DND-41 (cell line): Measurements from ENCODE around the gene GPC5.

Experiments used
- ATAC-seq: fragments of 200-7000 bp; cut with Tn5 transposase; 3 replicates; pipeline ENCODE4 v1.9.1; 2021; ENCODE audit warnings: low read depth; ENCODE audit not compliant: insufficient read depth
- DNase-seq: peaks from one replicate; pipeline ENCODE4 v3.0.0-alpha.2; 2020
- H2AFZ ChIP-seq: 2 replicates; pipeline ENCODE4 v1.6.0; 2012; ENCODE audit warnings: low read depth, low read length
- H3K27ac ChIP-seq: 2 replicates; pipeline ENCODE4 v1.5.1; 2012; ENCODE audit warnings: low read length, inconsistent platforms
- H3K27me3 ChIP-seq: fragments of 200-600 bp; sonication (generic); 2 replicates; pipeline ENCODE4 v1.6.0; 2012; ENCODE audit warnings: low read length, mild to moderate bottlenecking, inconsistent platforms; ENCODE audit not compliant: insufficient read depth, poor library complexity
- H3K36me3 ChIP-seq: 2 replicates; pipeline ENCODE4 v1.5.1; 2012; ENCODE audit warnings: low read length, inconsistent platforms; ENCODE audit not compliant: insufficient read depth
- H3K4me1 ChIP-seq: 2 replicates; pipeline ENCODE4 v1.5.1; 2012; ENCODE audit warnings: mild to moderate bottlenecking, low read length; ENCODE audit not compliant: insufficient read depth
- H3K4me2 ChIP-seq: 2 replicates; pipeline ENCODE4 v1.6.0; 2012; ENCODE audit warnings: mild to moderate bottlenecking, moderate library complexity, low read length, inconsistent platforms; ENCODE audit not compliant: insufficient read depth
- H3K4me3 ChIP-seq, 2 experiments: fragments of 200-600 bp in 1 of 2; shearing (Covaris generic) in 1 of 2; 2 replicates each; pipeline ENCODE4 v1.5.1; 2012 to 2016; ENCODE audit warnings: inconsistent platforms in 2 of 2, low read length in 2 of 2, mild to moderate bottlenecking in 2 of 2, low read depth in 1 of 2, moderate library complexity in 1 of 2
- H3K79me2 ChIP-seq: 2 replicates; pipeline ENCODE4 v1.6.0; 2012; ENCODE audit warnings: low read length, inconsistent platforms; ENCODE audit not compliant: insufficient read depth
- H3K9ac ChIP-seq: 2 replicates; pipeline ENCODE4 v1.6.0; 2012; ENCODE audit warnings: low read depth, mild to moderate bottlenecking, inconsistent platforms, low read length, moderate library complexity
- H3K9me3 ChIP-seq: 2 replicates; pipeline ENCODE4 v1.5.1; 2012; ENCODE audit warnings: low read length, moderate library complexity, mild to moderate bottlenecking, inconsistent platforms; ENCODE audit not compliant: insufficient read depth, severe bottlenecking
- H4K20me1 ChIP-seq: 2 replicates; pipeline ENCODE4 v1.6.0; 2012; ENCODE audit warnings: low read length; ENCODE audit not compliant: insufficient read depth
- EZH2 ChIP-seq: IDR thresholded peaks from 3 replicates; pipeline ENCODE4 v1.6.1; 2012; ENCODE audit warnings: borderline replicate concordance, low read depth, mild to moderate bottlenecking, moderate library complexity, low read length, inconsistent platforms; ENCODE audit not compliant: severe bottlenecking
- TF ChIP-seq, protein P1 (sequence below): IDR thresholded peaks from 2 replicates; pipeline ENCODE4 v1.5.1; 2012; ENCODE audit warnings: borderline replicate concordance, low read length, moderate library complexity, mild to moderate bottlenecking; ENCODE audit not compliant: poor library complexity, severe bottlenecking; ENCODE audit errors: extremely low read depth

GPC5 gene

DNA sequence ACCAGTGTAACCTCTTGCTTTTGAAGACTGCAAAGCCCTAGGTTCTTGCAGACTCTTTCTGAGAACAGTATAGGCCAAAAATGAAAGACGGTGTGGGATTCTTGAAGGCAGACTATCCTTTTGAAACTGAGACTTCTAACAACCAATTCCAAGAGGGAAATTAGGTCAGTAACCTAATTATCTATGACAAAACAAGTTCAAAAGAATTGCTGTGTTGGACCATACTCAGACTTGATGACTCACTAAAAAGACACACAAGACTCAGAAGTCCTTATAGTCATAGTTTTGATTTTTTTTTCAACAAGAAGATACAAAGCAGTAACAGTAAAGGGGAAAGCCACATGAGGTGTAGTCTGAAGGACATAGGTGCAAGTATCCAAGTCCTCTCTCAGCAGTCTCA, 1204.1 kb downstream of the GPC5 start:
- H3K36me3 ChIP-seq = no peaks in the 10 kb centered on the region
- no peak overlapping the region for H3K27ac ChIP-seq
- no peak overlapping the region for H3K4me2 ChIP-seq
- no peaks in the 10 kb centered on the region for H3K4me1 ChIP-seq
- H2AFZ ChIP-seq = no peak overlapping the region
- H4K20me1 ChIP-seq = no peaks in the 10 kb centered on the region
- no peak for TF ChIP-seq EZH2
- TF ChIP-seq, protein P1, sequence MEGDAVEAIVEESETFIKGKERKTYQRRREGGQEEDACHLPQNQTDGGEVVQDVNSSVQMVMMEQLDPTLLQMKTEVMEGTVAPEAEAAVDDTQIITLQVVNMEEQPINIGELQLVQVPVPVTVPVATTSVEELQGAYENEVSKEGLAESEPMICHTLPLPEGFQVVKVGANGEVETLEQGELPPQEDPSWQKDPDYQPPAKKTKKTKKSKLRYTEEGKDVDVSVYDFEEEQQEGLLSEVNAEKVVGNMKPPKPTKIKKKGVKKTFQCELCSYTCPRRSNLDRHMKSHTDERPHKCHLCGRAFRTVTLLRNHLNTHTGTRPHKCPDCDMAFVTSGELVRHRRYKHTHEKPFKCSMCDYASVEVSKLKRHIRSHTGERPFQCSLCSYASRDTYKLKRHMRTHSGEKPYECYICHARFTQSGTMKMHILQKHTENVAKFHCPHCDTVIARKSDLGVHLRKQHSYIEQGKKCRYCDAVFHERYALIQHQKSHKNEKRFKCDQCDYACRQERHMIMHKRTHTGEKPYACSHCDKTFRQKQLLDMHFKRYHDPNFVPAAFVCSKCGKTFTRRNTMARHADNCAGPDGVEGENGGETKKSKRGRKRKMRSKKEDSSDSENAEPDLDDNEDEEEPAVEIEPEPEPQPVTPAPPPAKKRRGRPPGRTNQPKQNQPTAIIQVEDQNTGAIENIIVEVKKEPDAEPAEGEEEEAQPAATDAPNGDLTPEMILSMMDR = no peak
- ATAC-seq = no peak
- H3K27me3 ChIP-seq = no peaks in the 10 kb centered on the region
- H3K4me3 ChIP-seq = no peak overlapping the region
- H3K79me2 ChIP-seq = no peaks in the 10 kb centered on the region
- no peak overlapping the region for H3K9ac ChIP-seq
- DNase-seq = no peak
- no peaks in the 10 kb centered on the region for H3K9me3 ChIP-seq

DNA sequence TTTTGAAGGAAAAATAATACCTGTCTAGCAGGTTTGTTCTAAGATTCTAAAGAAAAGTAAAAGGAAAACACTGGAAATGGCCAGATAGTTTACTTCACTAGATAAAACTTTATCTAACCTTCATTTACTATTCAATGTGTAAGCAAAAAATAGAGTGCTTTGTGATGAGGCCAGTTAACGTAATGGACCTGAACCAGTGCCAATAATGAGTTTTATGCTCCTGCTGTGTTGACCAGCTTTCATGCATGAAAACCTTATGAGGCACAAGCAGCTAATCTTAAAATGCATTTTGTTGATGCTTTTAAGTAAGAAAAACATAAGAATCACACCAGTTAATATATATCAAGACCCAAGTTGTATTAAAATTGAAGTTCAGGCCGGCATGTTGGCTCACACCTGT, 1211.0 kb downstream of the GPC5 start:
- H3K4me3 ChIP-seq = no peak overlapping the region
- H3K9me3 ChIP-seq = no peaks in the 10 kb centered on the region
- no peak overlapping the region for H3K27ac ChIP-seq

DNA sequence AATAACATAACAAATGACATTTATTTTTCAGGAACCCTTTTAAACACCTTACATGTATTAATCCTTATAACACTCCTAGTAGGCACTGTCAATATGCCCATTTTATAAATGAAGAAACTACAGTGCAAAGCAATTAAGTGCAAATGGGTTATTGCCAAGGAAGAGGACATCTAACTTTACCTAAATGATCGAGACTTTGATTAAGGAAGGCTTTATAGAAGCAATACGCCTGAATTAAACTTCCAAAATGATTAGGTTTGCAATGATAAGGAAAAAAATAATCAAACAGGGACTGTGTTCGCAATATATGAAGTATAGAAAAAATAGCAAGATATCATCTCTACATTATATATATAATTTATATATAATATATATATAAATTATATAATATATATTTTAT, 1214.5 kb downstream of the GPC5 start:
- no peaks in the 10 kb centered on the region for H3K9me3 ChIP-seq
- H3K4me2 ChIP-seq = no peak overlapping the region
- TF ChIP-seq EZH2 = no peak
- TF ChIP-seq, protein P1 = no peak
- no peak overlapping the region for H3K27ac ChIP-seq
- H2AFZ ChIP-seq = no peak overlapping the region
- H3K4me1 ChIP-seq = no peaks in the 10 kb centered on the region
- H4K20me1 ChIP-seq = no peaks in the 10 kb centered on the region
- H3K4me3 ChIP-seq = no peak overlapping the region
- H3K9ac ChIP-seq = no peak overlapping the region
- H3K36me3 ChIP-seq = no peaks in the 10 kb centered on the region
- H3K79me2 ChIP-seq = no peaks in the 10 kb centered on the region
- ATAC-seq (no peak), DNase-seq (no peak)
- H3K27me3 ChIP-seq = no peaks in the 10 kb centered on the region

More for the DNA sequence above, 1211.0 kb downstream of the GPC5 start:
- Histone ChIP-seq H3K79me2 (no peaks in the 10 kb centered on the region), H3K27me3 (no peaks in the 10 kb centered on the region), H3K36me3 (no peaks in the 10 kb centered on the region), H4K20me1 (no peaks in the 10 kb centered on the region), H3K9ac (no peak overlapping the region), H3K4me2 (no peak overlapping the region), H3K4me1 (no peaks in the 10 kb centered on the region), H2AFZ (no peak overlapping the region)
- TF ChIP-seq EZH2 = no peak
- TF ChIP-seq, protein P1 = no peak
- ATAC-seq = no peak
- DNase-seq = no peak

DNA sequence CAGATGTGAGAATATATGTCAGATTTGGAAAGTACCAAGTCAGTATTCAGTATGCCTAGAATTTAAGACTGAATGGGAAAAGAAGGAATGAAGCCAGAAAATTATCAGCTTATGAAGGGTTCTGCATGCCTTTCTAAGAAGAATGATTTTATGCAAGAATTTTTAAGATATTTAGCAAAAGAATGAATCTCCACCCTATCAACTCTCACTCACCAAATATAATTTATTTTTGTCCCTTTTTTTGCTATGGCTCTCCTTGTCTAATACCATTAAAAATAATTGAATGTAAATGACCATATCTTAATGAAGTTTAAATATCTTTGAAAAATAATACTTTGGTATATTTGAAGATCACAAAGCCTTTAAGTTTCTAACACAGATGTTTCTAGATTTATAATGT, 1215.5 kb downstream of the GPC5 start:
- H3K9ac ChIP-seq = no peak overlapping the region
- H3K4me1 ChIP-seq = no peaks in the 10 kb centered on the region
- H3K27ac ChIP-seq = no peak overlapping the region
- no peaks in the 10 kb centered on the region for H3K36me3 ChIP-seq
- H3K4me2 ChIP-seq = no peak overlapping the region
- no peak for DNase-seq
- ATAC-seq = no peak
- no peaks in the 10 kb centered on the region for H3K27me3 ChIP-seq
- TF ChIP-seq EZH2 = no peak
- TF ChIP-seq, protein P1 = no peak
- H3K9me3 ChIP-seq = no peaks in the 10 kb centered on the region
- no peaks in the 10 kb centered on the region for H4K20me1 ChIP-seq
- no peak overlapping the region for H3K4me3 ChIP-seq
- no peaks in the 10 kb centered on the region for H3K79me2 ChIP-seq
- H2AFZ ChIP-seq = no peak overlapping the region
